Ovary (tissue), 9 donors: ENCODE results near the gene EFEMP1. TPM values are rescaled to one million over a fixed set of nuclear protein-coding genes. Genes with fewer than 3 reads are reported as not detected.

Source experiments
- DNase-seq, 5 donors: peaks; one replicate each; pipeline ENCODE4 v3.0.0-alpha.2; 2019 to 2020
- H3K27ac ChIP-seq, 2 donors: fragments of 200-600 bp; one replicate each; pipeline versions ENCODE4 v1.5.1 to v1.8.0; 2019 to 2022
- H3K27me3 ChIP-seq: fragments of 200-600 bp; one replicate; pipeline ENCODE4 v1.8.0; 2022
- H3K36me3 ChIP-seq: fragments of 200-600 bp; sonication (generic); one replicate; pipeline ENCODE4 v1.5.1; 2019
- H3K4me1 ChIP-seq: one replicate; pipeline ENCODE4 v1.8.1; 2013; ENCODE audit warnings: mild to moderate bottlenecking, moderate library complexity; ENCODE audit not compliant: insufficient read depth
- H3K4me3 ChIP-seq: fragments of 200-600 bp; sonication (generic); one replicate; pipeline ENCODE4 v1.5.1; 2017
- H3K9me3 ChIP-seq, 2 donors: fragments of 200-600 bp in 1 of 2; sonication (generic) in 1 of 2; one replicate each; pipeline versions ENCODE4 v1.5.1 to v1.8.1; 2013 to 2019; ENCODE audit warnings: mild to moderate bottlenecking in 1 of 2, moderate library complexity in 1 of 2
- EP300 ChIP-seq: sonication (generic); formaldehyde crosslinking; IDR thresholded peaks from one replicate; pipeline ENCODE4 v1.6.1; 2017; ENCODE audit warnings: antibody characterized with exemption
- POLR2A ChIP-seq: fragments of 450-650 bp; IDR thresholded peaks from one replicate; pipeline ENCODE4 v1.6.1; 2017; ENCODE audit warnings: antibody characterized with exemption, mild to moderate bottlenecking, moderate library complexity
- WGBS, 3 donors: extraction: QIAGEN DNeasy Blood & Tissue Kit in 1 of 3; methylation state at CpG; one replicate each; pipeline versions ENCODE4 v1.1.5 to v1.1.7; 2013 to 2017; 5-methylcytosine and 5-hydroxymethylcytosine counted together
- intact Hi-C, 4 donors: fragments of 100-400 bp; cut with DNase I; formaldehyde crosslinking; loops; one replicate each; pipeline versions ENCODE4 v1.11.0 to v1.15.1; 2022 to 2023
- polyA plus RNA-seq, 2 donors: library from polyadenylated mRNA; stranded (reverse); fragments of 200-250 nt in 1 of 2; fragments of 350-450 nt in 1 of 2; fragmentation: Illumina TruSeq in 1 of 2; extraction: RNeasy Lipid Tissue Mini Kit (QIAGEN cat#74804) in 1 of 2; gene quantifications; one replicate each; pipeline ENCODE4 v1.2.3, GENCODE V29; 2013 to 2014
- total RNA-seq, 7 donors: library from RNA; depleted of rRNA in 2 of 7; stranded (reverse); fragments of >200 nt in 2 of 7; fragmentation: NEBNext Ultra II Directional in 3 of 7; extraction: Animal tissue kit (Norgen Biotek cat#: 25700) in 3 of 7; gene quantifications; one replicate each; pipeline versions ENCODE4 v1.1.0 to v1.2.4, GENCODE V29; 2016 to 2023
- TF ChIP-seq, protein P1 (sequence below), 3 donors: fragments of 450-650 bp in 2 of 3; fragments of 200-600 bp in 1 of 3; IDR thresholded peaks; one replicate each; pipeline versions ENCODE4 v1.5.1 to v1.8.0; 2016 to 2022; ENCODE audit warnings: antibody characterized with exemption in 3 of 3, mild to moderate bottlenecking in 1 of 3
- donor health status: DM: no; HTN: no; CAD: no; lungs with moderate emphysema.
- donor health status: DM: no; HTN: no; CAD: no.
- donor health status: Bipolar disorder and iron deficiency.
- donor health status: DM: yes; HTN: yes; CAD: no.
- donor health status: DM: no; HTN: no; CAD: no.
- donor health status: DM: yes; HTN: yes; CAD: no.

The EFEMP1 gene
- total and polyA plus RNA-seq, 9 donors: 204 to 482 (median 282) TPM

DNA sequence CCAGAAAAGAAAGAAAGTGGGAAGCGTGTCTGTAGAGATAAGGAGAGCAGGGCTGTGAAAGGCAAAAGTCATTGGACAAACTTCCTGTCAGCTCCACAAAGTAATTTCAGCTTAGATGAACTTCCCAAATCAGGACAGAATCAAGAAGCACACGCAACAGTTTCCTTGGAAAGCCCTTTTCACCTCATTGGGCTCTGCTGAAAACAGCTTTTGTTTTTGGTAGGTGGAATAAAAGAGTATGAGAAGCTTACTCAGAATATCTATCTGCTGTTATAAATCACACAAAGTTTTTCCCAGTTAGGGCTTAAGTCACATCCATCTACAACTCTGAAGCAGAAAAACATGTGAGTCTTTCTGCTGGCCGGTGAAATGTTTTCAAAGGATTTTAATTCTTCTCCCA lies 42.4 kb upstream of the EFEMP1 start:
- H3K27me3 ChIP-seq: no peaks in the 10 kb centered on the region
- intact Hi-C loops: no loop called here
- no peaks in the 10 kb centered on the region for H3K36me3 ChIP-seq
- DNase-seq: no peak
- H3K9me3 ChIP-seq: no peaks in the 10 kb centered on the region
- H3K4me3 ChIP-seq: no peak overlapping the region
- peak overlapping the region in 1 of 2 donors; percentile 68 for H3K27ac ChIP-seq
- no peak for TF ChIP-seq EP300
- TF ChIP-seq, protein P1, sequence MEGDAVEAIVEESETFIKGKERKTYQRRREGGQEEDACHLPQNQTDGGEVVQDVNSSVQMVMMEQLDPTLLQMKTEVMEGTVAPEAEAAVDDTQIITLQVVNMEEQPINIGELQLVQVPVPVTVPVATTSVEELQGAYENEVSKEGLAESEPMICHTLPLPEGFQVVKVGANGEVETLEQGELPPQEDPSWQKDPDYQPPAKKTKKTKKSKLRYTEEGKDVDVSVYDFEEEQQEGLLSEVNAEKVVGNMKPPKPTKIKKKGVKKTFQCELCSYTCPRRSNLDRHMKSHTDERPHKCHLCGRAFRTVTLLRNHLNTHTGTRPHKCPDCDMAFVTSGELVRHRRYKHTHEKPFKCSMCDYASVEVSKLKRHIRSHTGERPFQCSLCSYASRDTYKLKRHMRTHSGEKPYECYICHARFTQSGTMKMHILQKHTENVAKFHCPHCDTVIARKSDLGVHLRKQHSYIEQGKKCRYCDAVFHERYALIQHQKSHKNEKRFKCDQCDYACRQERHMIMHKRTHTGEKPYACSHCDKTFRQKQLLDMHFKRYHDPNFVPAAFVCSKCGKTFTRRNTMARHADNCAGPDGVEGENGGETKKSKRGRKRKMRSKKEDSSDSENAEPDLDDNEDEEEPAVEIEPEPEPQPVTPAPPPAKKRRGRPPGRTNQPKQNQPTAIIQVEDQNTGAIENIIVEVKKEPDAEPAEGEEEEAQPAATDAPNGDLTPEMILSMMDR (IDR thresholded peaks at IDR 0.05): no peak
- TF ChIP-seq POLR2A: no peak
- WGBS, 3 donors: 9 to 18% (median 12%) methylated on average over 3 of the region's 3 CpGs
- H3K4me1 ChIP-seq: peaks cover 9% of the 10 kb centered on the region

- H3K9me3 ChIP-seq: no peaks in the 10 kb centered on the region
- intact Hi-C loops: no loop called here
- 38 to 83% (median 45%) methylated on average over 2 of the region's 2 CpGs for WGBS, 3 donors
Measured at GRCh38 chr2:55965276-55965675, 41.7 kb upstream of the EFEMP1 start.

DNA sequence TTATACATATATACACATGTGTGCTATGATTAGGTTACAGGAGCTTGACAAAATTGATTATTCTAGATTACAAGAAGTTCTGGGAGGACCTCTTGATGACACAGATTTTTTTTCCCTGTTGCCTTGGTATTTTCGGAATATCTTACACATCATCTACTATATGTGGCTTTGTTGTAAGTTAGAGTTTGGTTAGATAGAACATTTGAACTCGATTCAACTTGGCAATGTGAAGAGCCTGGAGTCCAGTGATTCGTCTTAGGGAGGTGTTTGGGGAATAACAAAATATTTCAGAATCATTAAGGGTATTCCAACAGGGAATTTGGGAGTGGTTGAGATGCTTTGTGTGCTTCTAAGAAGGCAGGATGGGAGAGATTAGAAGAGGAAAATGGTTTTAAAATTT lies 39.3 kb upstream of the EFEMP1 start:
- intact Hi-C loops: loop anchor here in 1 of 4 donors (5.0 kb wide), 1 partner anchor 186 kb away; no protein-coding TSS in a partner anchor
- Histone ChIP-seq H3K27ac (no peak overlapping the region), H3K27me3 (no peaks in the 10 kb centered on the region), H3K9me3 (no peaks in the 10 kb centered on the region), H3K4me1 (peaks cover 10% of the 10 kb centered on the region), H3K4me3 (no peak overlapping the region), H3K36me3 (no peaks in the 10 kb centered on the region)
- no peak for DNase-seq
- TF ChIP-seq POLR2A: no peak
- no peak for TF ChIP-seq EP300
- TF ChIP-seq, protein P1 (IDR thresholded peaks at IDR 0.05): no peak
- 61 to 66% (median 61%) methylated on average over 3 of the region's 3 CpGs for WGBS, 3 donors

More at GRCh38 chr2:55965276-55965675, 41.7 kb upstream of the EFEMP1 start:
- no peak for DNase-seq
- no peak overlapping the region for H3K4me3 ChIP-seq
- H3K36me3 ChIP-seq: no peaks in the 10 kb centered on the region
- no peak for TF ChIP-seq EP300
- TF ChIP-seq POLR2A: no peak
- TF ChIP-seq, protein P1 (IDR thresholded peaks at IDR 0.05): no peak
- peaks cover 9% of the 10 kb centered on the region for H3K4me1 ChIP-seq
- peak overlapping the region in 1 of 2 donors; percentile 68 for H3K27ac ChIP-seq
- H3K27me3 ChIP-seq: no peaks in the 10 kb centered on the region

DNA sequence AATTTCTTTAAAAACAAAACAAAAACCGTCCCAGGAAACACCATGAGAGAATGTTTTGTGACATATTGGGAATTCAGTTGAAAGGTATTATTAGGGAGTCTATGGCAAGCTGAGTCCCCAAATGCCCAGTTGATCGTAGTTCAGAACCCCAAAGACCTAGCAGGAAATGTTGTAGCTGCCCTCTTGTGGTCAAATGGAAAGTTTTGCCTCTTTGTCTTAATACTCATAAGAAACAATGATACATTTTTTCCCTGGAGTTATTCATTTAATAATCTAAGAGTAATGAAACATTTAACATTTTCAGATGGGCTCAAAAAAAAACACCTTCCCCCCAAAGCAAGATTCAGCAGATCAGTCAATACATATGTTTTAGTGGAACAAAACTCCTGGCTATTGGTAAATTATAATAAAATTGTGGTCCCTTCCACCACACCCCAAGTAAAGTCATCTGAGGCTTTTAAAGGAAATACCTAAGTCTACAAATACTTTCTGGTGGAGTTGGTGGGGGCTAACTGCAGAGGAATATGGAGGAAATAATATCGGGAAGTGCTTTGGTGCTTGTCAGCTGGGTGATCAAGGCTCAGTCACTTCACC lies 37.8 kb upstream of the EFEMP1 start:
- TF ChIP-seq, protein P1 (IDR thresholded peaks at IDR 0.05): peak; percentile 30 to 66 (median 49)
- TF ChIP-seq POLR2A: no peak
- WGBS, 3 donors: 25 to 27% (median 27%) methylated on average over 3 of the region's 3 CpGs
- Histone ChIP-seq H3K27me3 (no peaks in the 10 kb centered on the region), H3K36me3 (no peaks in the 10 kb centered on the region), H3K4me3 (no peak overlapping the region), H3K4me1 (peaks cover 7% of the 10 kb centered on the region), H3K9me3 (no peaks in the 10 kb centered on the region), H3K27ac (no peak overlapping the region)
- peak in 1 of 5 donors; percentile 24 for DNase-seq
- intact Hi-C loops: loop anchor here in 1 of 4 donors (5.0 kb wide), 1 partner anchor 184 kb away; no protein-coding TSS in a partner anchor
